ENCODE measurements around the gene STAC3. TPM values are rescaled to one million over a fixed set of nuclear protein-coding genes. Genes with fewer than 3 reads are reported as not detected.

The STAC3 gene
- total and polyA plus RNA-seq, 2 of the 13 experiments (the other 11 are each of a cell fraction or from before 2014, with no cell fraction given), result 0.18 to 0.22 TPM

DNA sequence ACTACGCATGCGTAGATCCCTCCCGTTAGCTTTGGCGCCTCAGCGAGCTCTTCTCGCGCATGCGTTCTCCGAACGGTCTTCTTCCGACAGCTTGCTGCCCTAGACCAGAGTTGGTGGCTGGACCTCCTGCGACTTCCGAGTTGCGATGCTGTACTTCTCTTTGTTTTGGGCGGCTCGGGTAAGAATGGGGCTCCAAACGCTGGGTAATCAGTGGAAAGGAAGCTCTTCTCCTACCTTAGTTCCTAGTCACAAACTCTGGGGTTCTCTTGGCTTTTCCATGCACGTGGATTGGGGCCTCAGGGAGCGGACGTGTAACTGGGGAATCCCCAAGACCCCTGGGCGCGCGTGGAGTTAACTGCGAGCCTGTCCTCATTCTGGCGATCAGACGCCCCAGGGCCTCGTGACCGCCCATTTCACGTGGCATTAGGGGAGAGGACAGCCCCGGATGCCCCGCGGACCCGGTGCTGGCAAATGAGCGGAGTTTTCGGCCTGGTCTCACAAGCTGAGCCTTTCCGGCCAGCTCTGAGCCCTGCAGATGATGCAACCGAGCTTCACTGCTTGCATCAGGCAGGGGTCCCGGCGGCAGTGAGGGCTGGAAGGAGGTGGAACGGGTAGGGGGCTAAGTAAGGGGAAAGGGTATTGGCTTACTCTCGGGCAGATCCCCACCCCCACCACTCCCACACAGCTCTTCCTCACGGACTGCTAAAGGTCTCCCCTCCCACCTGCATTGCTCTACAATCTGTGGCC, 21.2 kb downstream of the STAC3 start, which contains the start of gene SHMT2 (continued):
- TF ChIP-seq FOXJ3 (CRISPR knock-in tag; IDR thresholded peaks at IDR 0.05; ENCODE audit: borderline replicate concordance) (no peak), FOSL2 (CRISPR knock-in tag; IDR thresholded peaks at IDR 0.05) (no peak), MEIS1 (CRISPR knock-in tag; IDR thresholded peaks at IDR 0.05; ENCODE audit: borderline replicate concordance) (no peak), ZNF329 (CRISPR knock-in tag; IDR thresholded peaks at IDR 0.05; ENCODE audit: low read depth) (no peak), ZFY (CRISPR knock-in tag; IDR thresholded peaks at IDR 0.05) (peak; percentile 86), ATAD3A (CRISPR knock-in tag; IDR thresholded peaks at IDR 0.05) (no peak), ZNF160 (CRISPR knock-in tag; IDR thresholded peaks at IDR 0.05) (no peak), PLRG1 (conservative IDR thresholded peaks at IDR 0.05) (no peak), ZNF33B (CRISPR knock-in tag; IDR thresholded peaks at IDR 0.05) (no peak), ZBTB7B (CRISPR knock-in tag; IDR thresholded peaks at IDR 0.05) (peak; percentile 33; the same call in 1 of the 2 replicates), RARA (CRISPR knock-in tag; IDR thresholded peaks at IDR 0.05) (no peak), MAF1 (CRISPR knock-in tag; IDR thresholded peaks at IDR 0.05; ENCODE audit: borderline replicate concordance) (no peak), GATAD2A (CRISPR knock-in tag; IDR thresholded peaks at IDR 0.05) (peak; percentile 46; the same call in 1 of the 2 replicates), ZNF431 (CRISPR knock-in tag; IDR thresholded peaks at IDR 0.05; ENCODE audit: borderline replicate concordance, low read depth) (0 out of 2 replicates have a peak, but pooled peaks have one; percentile 87), GTF3A (CRISPR knock-in tag; conservative IDR thresholded peaks at IDR 0.05) (no peak), KIAA2018 (CRISPR knock-in tag; IDR thresholded peaks at IDR 0.05; ENCODE audit: borderline replicate concordance) (no peak), MYPOP (CRISPR knock-in tag; IDR thresholded peaks at IDR 0.05) (no peak), ZNF282 (IDR thresholded peaks at IDR 0.05; ENCODE audit: partially characterized antibody) (no peak), ZNF292 (CRISPR knock-in tag; IDR thresholded peaks at IDR 0.05; ENCODE audit: borderline replicate concordance, low read depth) (0 out of 2 replicates have a peak, but pooled peaks have one; percentile 32), MYC (CRISPR knock-in tag; IDR thresholded peaks at IDR 0.05; ENCODE audit: borderline replicate concordance) (peak; percentile 75)
- TF ChIP-seq, protein P1, sequence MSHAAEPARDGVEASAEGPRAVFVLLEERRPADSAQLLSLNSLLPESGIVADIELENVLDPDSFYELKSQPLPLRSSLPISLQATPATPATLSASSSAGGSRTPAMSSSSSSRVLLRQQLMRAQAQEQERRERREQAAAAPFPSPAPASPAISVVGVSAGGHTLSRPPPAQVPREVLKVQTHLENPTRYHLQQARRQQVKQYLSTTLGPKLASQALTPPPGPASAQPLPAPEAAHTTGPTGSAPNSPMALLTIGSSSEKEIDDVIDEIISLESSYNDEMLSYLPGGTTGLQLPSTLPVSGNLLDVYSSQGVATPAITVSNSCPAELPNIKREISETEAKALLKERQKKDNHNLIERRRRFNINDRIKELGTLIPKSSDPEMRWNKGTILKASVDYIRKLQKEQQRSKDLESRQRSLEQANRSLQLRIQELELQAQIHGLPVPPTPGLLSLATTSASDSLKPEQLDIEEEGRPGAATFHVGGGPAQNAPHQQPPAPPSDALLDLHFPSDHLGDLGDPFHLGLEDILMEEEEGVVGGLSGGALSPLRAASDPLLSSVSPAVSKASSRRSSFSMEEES (CRISPR knock-in tag; IDR thresholded peaks at IDR 0.05), result peak; percentile 79
